ENCODE measurements around the gene PPIL1.

Gene PPIL1

GRCh38 chr6:36833182-36833789 is 41.3 kb downstream of the PPIL1 start:
- peaks cover 26% of the 10 kb centered on the region for H3K4me1 Mint-ChIP-seq
- H3K27me3 Mint-ChIP-seq (ENCODE audit: low read depth): peaks cover 24% of the 10 kb centered on the region
- H3K27ac Mint-ChIP-seq: peak overlapping the region in 1 of 3 experiments; percentile 13
- H3K36me3 Mint-ChIP-seq (ENCODE audit: low read depth): no peaks in the 10 kb centered on the region
- H3K9me3 Mint-ChIP-seq: no peaks in the 10 kb centered on the region
- TF ChIP-seq, protein P1, sequence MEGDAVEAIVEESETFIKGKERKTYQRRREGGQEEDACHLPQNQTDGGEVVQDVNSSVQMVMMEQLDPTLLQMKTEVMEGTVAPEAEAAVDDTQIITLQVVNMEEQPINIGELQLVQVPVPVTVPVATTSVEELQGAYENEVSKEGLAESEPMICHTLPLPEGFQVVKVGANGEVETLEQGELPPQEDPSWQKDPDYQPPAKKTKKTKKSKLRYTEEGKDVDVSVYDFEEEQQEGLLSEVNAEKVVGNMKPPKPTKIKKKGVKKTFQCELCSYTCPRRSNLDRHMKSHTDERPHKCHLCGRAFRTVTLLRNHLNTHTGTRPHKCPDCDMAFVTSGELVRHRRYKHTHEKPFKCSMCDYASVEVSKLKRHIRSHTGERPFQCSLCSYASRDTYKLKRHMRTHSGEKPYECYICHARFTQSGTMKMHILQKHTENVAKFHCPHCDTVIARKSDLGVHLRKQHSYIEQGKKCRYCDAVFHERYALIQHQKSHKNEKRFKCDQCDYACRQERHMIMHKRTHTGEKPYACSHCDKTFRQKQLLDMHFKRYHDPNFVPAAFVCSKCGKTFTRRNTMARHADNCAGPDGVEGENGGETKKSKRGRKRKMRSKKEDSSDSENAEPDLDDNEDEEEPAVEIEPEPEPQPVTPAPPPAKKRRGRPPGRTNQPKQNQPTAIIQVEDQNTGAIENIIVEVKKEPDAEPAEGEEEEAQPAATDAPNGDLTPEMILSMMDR (IDR thresholded peaks at IDR 0.05; ENCODE audit: unreplicated experiment in 3 of 3): no peak
- H3K4me3 Mint-ChIP-seq: no peak overlapping the region

DNA sequence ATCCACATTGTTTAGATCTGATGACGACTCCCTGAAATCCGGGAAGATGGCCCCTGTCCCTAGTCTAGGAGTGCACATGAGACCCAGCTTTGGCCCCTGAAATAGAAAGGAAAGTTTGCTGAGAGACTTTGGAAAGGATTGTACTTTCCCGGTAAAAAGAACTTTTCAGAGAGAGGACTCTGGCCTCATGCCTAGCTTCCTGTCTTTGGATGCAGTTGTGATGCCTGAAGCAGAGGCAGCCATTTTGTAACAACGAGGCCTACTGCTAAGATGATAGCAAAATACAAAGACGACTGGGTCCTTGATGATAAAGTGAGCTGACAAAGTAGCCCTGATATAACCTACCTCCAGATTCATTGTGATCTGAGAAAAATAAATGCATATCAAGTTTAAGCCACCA is 42.3 kb downstream of the PPIL1 start:
- Mint-ChIP-seq H3K36me3 (ENCODE audit: low read depth) (no peaks in the 10 kb centered on the region), H3K27ac (no peak overlapping the region), H3K4me3 (no peak overlapping the region), H3K4me1 (peaks cover 33% of the 10 kb centered on the region), H3K9me3 (no peaks in the 10 kb centered on the region), H3K27me3 (ENCODE audit: low read depth) (peaks cover 14% of the 10 kb centered on the region)
- TF ChIP-seq, protein P1 (IDR thresholded peaks at IDR 0.05; ENCODE audit: unreplicated experiment in 3 of 3): no peak

DNA sequence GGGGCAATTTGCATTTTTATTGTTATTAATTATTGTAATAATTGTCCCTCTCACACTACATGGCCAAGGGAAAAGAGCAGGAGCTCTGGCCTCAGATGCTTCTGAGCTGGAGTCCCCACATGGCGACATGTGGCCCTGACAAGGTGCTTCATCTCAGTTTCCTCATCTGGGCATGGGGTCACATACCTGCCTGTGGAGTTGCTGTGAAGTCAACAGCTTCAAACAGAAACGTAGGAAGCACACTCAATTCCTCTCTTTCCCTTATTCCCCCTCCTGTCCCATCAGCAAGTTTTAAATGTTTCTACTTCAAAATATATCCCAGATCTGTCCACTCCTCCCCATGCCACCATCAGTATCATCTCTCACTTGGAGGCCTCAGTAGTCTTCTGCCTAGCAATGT is 44.0 kb downstream of the PPIL1 start:
- no peaks in the 10 kb centered on the region for H3K36me3 Mint-ChIP-seq (ENCODE audit: low read depth)
- peaks cover 45% of the 10 kb centered on the region for H3K4me1 Mint-ChIP-seq
- peaks cover 9% of the 10 kb centered on the region for H3K27me3 Mint-ChIP-seq (ENCODE audit: low read depth)
- peak overlapping the region in 1 of 3 experiments; percentile 30 for H3K27ac Mint-ChIP-seq
- H3K4me3 Mint-ChIP-seq: no peak overlapping the region
- no peaks in the 10 kb centered on the region for H3K9me3 Mint-ChIP-seq
- TF ChIP-seq, protein P1 (IDR thresholded peaks at IDR 0.05; ENCODE audit: unreplicated experiment in 3 of 3): no peak

- H3K9me3 Mint-ChIP-seq: no peaks in the 10 kb centered on the region
- no peaks in the 10 kb centered on the region for H3K36me3 Mint-ChIP-seq (ENCODE audit: low read depth)
- peaks cover 47% of the 10 kb centered on the region for H3K4me1 Mint-ChIP-seq
- H3K27ac Mint-ChIP-seq: peak overlapping the region in 2 of 3 experiments; percentile 30 to 51
- H3K4me3 Mint-ChIP-seq: peak overlapping the region in 1 of 3 experiments; percentile 29
- TF ChIP-seq, protein P1 (IDR thresholded peaks at IDR 0.05; ENCODE audit: unreplicated experiment in 3 of 3): no peak
- peaks cover 9% of the 10 kb centered on the region for H3K27me3 Mint-ChIP-seq (ENCODE audit: low read depth)
Measured at GRCh38 chr6:36829919-36830544, 44.6 kb downstream of the PPIL1 start.

DNA sequence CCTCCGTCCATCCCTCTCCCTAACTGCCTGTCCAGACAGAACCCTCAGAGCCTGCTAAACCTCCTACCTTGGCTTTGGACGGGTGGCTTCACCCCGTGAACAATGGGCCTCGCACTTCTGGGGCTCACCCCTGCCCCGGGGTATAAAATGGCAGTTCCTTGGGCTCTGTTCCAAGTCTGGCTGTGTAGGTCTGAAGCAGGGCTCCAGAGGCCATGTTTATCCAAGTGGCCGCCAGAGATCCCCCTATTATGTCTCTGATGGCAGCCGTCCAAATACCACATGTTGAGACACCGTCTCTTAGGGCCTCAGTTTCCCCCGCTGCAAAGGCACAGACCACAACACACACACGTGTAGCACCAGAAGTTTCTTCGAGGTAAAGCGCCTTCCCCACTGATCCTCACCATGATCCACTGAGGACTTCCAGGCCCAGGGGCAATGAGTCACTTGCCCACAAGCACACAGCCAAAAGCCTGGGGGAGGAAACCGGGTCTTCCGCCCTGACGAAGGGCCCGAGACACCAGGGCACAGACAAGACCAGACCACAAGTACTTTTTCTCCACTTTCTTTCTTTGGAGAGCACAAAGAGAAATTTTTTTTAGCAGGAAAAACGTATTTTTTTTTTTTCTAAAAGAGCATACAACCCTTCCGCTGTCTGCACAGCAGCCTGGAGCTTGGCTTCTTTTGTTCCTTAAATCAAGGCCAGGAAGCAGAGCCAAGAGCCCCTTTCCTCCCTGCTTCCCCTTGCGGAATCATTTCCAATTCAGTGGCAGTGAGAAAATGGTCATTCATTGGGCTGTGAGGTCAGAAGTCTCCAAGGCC is 47.1 kb downstream of the PPIL1 start:
- H3K4me1 Mint-ChIP-seq: peaks cover 65% of the 10 kb centered on the region
- peak overlapping the region; percentile 58 to 92 (median 87) for H3K27ac Mint-ChIP-seq
- peaks cover 11% of the 10 kb centered on the region for H3K27me3 Mint-ChIP-seq (ENCODE audit: low read depth)
- TF ChIP-seq, protein P1 (IDR thresholded peaks at IDR 0.05; ENCODE audit: unreplicated experiment in 3 of 3): no peak
- no peaks in the 10 kb centered on the region for H3K36me3 Mint-ChIP-seq (ENCODE audit: low read depth)
- H3K4me3 Mint-ChIP-seq: no peak overlapping the region
- no peaks in the 10 kb centered on the region for H3K9me3 Mint-ChIP-seq

Measured in nephron (organoid).